Activated T-helper 17 cell treated with anti-CD3 and anti-CD28 coated beads, Interleukin-2, amount 50 U/mL, for 72 hours (primary cell): ENCODE measurements around the gene ANKRD23. TPM values are rescaled to one million over a fixed set of nuclear protein-coding genes. Genes with fewer than 3 reads are reported as not detected.

Experiments
- ATAC-seq: fragments of 150-1000 bp; cut with Tn5 transposase; replicated peaks from 2 replicates; pipeline ENCODE4 v1.10.0; 2021; ENCODE audit warnings: mild to moderate bottlenecking, moderate library complexity
- H3K27ac Mint-ChIP-seq: one replicate; pipeline ENCODE4 v1.8.0; 2022; ENCODE audit warnings: mixed read lengths
- H3K27me3 Mint-ChIP-seq: one replicate; pipeline ENCODE4 v1.8.0; 2022; ENCODE audit warnings: mixed read lengths
- H3K36me3 Mint-ChIP-seq: one replicate; pipeline ENCODE4 v1.8.0; 2022; ENCODE audit warnings: low read depth, mild to moderate bottlenecking, mixed read lengths
- H3K4me1 Mint-ChIP-seq: one replicate; pipeline ENCODE4 v1.8.0; 2022; ENCODE audit warnings: mixed read lengths
- H3K4me3 Mint-ChIP-seq: one replicate; pipeline ENCODE4 v1.8.0; 2022; ENCODE audit warnings: mild to moderate bottlenecking, mixed read lengths
- H3K9me3 Mint-ChIP-seq: one replicate; pipeline ENCODE4 v1.8.0; 2022; ENCODE audit warnings: mixed read lengths
- total RNA-seq, 2 donors: library from RNA; stranded (reverse); gene quantifications; one replicate each; pipeline ENCODE4 v1.2.3, GENCODE V29; 2022

The ANKRD23 gene
- total RNA-seq, 2 donors from 2014 or later: 6.8 to 11.7 TPM

DNA sequence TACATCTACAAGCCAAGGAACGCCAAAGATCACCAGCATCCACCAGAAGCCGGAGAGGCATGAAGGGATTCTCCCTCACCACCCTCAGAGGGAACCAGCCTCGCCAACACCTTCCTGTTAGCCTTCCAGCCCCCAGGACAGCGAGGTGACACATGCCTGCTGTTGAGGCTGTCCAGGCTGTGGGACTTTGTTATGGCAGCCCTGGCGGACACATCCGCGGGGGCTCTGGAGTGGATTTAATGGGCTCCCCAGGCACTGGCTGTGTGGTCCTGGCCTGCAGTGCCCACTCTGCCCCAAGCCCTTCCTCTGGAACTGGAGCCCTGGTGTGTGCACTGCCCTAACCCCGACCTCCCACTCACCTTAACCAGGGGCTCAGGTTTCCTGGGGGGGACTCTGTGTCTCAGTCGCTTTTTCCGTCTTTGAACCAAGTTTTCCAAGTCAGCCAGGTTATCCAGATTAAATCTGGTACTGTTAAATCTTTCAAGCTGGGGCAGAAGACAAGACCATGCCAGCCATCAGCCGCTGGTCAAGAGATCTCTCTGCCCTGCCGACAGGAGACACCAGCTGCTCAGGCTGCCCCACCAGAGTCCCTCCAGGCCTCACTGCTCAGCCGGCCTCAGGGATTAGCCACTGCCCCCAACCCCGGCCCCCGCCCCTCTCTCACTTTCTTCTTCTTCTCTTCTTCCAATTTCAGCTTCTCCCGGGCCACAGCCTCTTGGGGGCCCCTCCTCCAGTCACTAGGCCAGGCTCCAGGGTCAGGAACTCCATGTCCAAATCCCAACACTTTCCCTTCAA, 1.9 kb downstream of the ANKRD23 start:
- Mint-ChIP-seq H3K4me1 (no peaks in the 10 kb centered on the region), H3K27me3 (no peaks in the 10 kb centered on the region), H3K27ac (peak overlapping the region; percentile 61), H3K4me3 (no peak overlapping the region), H3K9me3 (no peaks in the 10 kb centered on the region), H3K36me3 (peaks cover 17% of the 10 kb centered on the region)
- no peak for ATAC-seq

DNA sequence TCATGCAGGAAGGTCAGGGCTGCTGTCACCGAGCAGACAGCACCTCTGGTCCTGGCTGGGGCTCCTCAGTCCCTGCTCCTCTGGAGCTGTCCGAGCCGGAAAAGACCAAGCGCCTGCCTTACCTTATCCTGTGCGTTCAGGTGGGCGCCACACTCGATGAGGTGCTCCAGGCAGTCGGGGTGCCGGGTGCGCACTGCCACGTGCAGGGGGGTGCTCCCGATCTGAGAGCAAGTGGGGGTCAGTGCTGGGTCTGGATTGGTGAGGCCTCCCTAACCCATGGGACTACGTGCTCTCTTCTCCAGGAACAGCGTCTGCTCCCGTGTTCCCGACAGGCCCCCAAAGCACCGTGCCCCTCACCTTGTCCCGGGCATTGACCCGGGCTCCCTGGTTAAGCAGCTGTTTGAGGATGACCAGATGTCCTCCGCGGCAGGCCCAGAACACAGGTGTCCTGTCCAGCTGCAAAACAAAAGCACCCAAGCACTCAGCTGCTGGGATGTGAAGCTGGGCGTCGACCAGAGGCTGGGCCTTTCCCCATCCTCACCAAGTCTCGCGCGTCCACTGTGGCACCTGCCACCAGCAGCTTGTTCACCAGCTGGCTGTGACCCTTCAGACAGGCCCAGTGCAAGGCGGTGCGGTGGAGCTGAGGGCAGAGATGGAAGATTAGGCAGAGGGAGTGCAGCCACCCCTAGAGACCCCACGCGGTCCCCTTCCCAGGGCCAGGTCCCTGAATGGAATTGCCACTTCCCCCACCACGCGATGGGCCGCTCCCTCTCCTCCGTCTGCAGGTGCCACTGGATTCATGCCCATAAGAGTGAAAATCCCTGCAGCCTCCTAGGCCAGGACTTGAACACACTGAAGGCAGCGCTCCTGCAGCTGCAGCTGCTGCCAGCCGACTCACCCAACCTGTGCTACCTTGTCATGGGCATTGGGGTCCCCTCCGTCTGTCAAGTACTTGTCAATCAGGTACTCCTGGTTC, 3.7 kb downstream of the ANKRD23 start:
- H3K9me3 Mint-ChIP-seq: no peaks in the 10 kb centered on the region
- ATAC-seq: no peak
- H3K4me3 Mint-ChIP-seq: peak overlapping the region; percentile 45
- H3K27ac Mint-ChIP-seq: no peak overlapping the region
- H3K36me3 Mint-ChIP-seq: peaks cover 20% of the 10 kb centered on the region
- H3K4me1 Mint-ChIP-seq: no peaks in the 10 kb centered on the region
- no peaks in the 10 kb centered on the region for H3K27me3 Mint-ChIP-seq

DNA sequence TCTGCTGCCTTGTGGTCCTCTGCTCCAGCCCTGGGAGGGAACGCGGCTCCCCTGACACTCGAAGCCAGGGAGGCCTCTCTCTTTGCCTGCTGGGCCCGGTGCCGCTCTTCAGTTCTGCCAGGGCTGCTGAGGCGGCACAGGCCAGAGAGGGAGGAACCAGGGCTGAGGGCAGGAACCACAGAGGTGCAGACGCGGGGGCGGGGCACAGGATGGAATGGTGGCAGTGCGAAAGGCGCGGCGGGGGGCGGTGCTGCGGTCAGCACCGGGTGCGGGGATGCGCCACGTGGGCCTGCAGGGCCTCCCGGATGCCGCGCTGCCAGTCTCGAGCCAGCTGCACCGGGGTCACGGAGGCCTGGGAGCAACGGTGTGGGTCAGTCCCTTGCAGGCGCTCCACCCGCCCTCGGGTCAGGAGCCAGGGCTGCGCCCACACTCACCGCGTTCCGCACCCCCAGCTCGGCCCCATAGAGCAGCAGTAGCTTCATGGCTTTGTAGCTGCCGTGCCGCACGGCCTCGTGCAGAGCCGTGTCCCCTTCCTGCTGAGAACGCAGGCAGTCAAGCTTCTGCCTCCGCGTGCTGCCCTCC, 4.4 kb downstream of the ANKRD23 start:
- H3K27me3 Mint-ChIP-seq: no peaks in the 10 kb centered on the region

DNA sequence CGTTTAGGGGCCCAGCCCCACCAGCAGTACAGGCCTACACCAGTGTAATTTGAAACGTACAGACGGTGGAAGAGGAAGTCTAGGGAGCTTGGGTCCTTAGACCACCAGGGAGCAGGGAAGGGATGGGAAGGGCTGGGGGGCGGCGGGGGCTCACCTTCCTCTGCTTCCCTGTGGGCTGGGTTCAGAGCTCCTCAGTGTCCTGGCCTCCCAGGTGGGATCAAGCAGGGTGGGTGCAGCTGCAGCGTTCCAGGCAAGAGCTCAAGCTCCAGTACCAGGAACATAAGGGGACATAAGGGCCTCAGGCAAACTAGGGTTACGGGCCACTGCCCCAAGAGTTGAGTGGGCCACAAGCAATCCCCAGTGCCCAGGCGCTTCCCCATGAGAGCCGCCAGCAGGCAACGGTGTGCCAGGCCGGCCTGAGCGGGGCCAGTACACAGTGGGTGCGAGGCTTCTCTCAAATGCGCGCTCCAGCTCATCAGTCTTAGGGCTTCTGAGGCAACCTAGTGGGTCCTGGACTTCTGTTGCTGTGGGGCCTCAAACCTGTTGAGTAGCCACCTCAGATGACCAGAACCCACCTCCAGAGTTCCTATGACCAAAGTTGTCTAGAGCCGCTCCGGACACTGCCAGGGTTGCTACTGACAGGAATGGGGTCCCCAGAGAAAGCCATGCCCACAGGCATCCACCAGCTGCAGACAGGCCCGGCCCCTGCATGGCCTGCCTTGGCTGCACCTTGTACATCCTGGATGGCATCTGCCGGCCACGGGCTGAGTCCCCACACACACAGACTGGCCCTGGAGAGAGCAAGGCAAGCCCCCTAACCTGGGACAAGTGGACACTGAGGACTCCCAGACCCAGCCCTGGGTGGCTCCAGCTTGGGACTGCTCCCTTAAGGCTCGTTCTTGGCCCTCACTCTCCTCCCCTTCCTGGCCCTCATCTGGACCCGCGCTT, 5.2 kb downstream of the ANKRD23 start:
- H3K36me3 Mint-ChIP-seq: peaks cover 36% of the 10 kb centered on the region
- peak overlapping the region; percentile 45 for H3K4me3 Mint-ChIP-seq
- H3K27ac Mint-ChIP-seq: no peak overlapping the region
- ATAC-seq: peak; percentile 7
- H3K9me3 Mint-ChIP-seq: no peaks in the 10 kb centered on the region
- no peaks in the 10 kb centered on the region for H3K4me1 Mint-ChIP-seq
- no peaks in the 10 kb centered on the region for H3K27me3 Mint-ChIP-seq

More for the DNA sequence above, 4.4 kb downstream of the ANKRD23 start:
- peak; percentile 93 for ATAC-seq
- no peaks in the 10 kb centered on the region for H3K4me1 Mint-ChIP-seq
- H3K4me3 Mint-ChIP-seq: peak overlapping the region; percentile 45
- H3K36me3 Mint-ChIP-seq: peaks cover 28% of the 10 kb centered on the region
- no peaks in the 10 kb centered on the region for H3K9me3 Mint-ChIP-seq
- no peak overlapping the region for H3K27ac Mint-ChIP-seq

DNA sequence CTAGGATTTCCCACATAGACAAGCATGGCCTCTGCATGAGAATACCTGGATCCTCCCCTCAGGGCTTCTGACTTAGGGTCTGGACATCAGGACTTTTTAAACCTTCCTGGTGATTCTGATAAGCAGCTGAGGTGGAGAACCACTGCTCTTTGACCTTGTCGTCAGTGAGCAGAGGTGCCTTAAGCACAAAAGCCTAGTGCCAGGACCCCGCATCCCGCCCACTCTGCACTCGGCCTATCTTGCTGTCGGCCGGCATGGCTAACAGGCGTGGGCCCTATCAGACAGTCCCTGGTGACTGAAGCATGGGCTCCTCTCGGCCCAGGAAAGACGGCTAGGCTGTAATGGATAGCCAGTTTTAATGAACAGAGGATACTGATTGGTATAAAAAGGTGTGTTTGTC, 6.2 kb downstream of the ANKRD23 start:
- no peaks in the 10 kb centered on the region for H3K9me3 Mint-ChIP-seq
- H3K27ac Mint-ChIP-seq: no peak overlapping the region
- H3K36me3 Mint-ChIP-seq: peaks cover 46% of the 10 kb centered on the region
- no peaks in the 10 kb centered on the region for H3K4me1 Mint-ChIP-seq
- H3K4me3 Mint-ChIP-seq: no peak overlapping the region
- no peak for ATAC-seq
- H3K27me3 Mint-ChIP-seq: no peaks in the 10 kb centered on the region

DNA sequence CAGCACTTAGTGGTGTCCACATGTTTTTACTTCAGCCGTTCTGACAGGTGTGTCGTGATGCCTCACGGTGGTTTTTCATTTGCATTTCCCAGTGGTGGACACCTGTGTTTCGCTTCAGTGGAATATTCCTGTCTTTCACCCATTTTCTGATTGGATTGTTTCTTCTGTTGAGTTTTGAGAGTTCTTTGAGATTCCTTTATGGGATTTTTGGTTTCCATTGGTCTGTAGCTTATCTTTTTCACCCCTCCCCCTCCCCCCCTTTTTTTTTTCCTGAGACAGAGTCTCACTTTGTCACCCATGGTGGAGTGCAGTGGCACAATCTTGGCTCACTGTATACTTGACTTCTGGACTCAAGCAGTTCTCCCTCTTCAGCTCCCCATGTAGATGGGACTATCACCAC, 8.0 kb downstream of the ANKRD23 start:
- Mint-ChIP-seq H3K4me3 (no peak overlapping the region), H3K27me3 (no peaks in the 10 kb centered on the region), H3K36me3 (peaks cover 57% of the 10 kb centered on the region), H3K9me3 (no peaks in the 10 kb centered on the region), H3K4me1 (no peaks in the 10 kb centered on the region), H3K27ac (no peak overlapping the region)
- no peak for ATAC-seq

DNA sequence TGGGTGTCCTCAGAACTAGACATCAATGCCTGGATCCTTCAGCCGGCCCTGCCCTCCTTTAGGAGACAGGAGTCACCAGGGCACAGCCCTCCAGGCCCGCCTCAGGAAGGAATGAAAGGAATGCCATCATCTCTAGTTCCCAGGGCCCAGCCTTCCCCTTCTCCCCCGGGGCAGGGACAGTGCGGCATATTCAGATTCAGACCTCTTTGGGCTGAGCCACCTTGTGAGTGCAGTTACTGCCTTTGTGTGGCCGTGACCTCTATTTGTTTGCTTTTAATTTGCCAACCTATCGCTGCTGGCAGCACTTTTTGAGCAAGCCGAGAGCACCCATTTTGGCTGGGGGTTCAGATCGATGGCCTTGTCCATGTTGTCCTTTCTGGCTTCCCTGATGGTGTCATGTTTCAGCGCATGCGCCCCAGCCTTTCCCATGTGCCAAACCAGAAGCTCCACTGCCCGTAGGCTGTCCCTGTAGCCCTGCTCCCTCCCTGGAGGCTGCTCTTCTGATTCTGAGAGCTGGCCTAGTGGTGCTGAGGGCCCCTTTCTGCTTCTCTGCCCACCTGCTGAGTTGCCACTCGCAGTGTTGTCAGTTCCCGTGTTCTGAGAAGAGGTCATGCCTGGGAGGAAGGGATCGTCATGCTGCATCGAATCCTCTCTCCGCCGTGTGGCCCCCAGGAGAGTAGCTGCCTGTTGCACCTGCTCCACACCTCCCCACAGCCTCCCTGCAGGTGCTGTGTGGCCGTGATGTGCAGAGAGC, 10.9 kb downstream of the ANKRD23 start:
- H3K27ac Mint-ChIP-seq: peak overlapping the region; percentile 37
- H3K4me3 Mint-ChIP-seq: no peak overlapping the region
- ATAC-seq: no peak
- no peaks in the 10 kb centered on the region for H3K4me1 Mint-ChIP-seq
- no peaks in the 10 kb centered on the region for H3K27me3 Mint-ChIP-seq
- H3K9me3 Mint-ChIP-seq: no peaks in the 10 kb centered on the region
- peaks cover 86% of the 10 kb centered on the region for H3K36me3 Mint-ChIP-seq

DNA sequence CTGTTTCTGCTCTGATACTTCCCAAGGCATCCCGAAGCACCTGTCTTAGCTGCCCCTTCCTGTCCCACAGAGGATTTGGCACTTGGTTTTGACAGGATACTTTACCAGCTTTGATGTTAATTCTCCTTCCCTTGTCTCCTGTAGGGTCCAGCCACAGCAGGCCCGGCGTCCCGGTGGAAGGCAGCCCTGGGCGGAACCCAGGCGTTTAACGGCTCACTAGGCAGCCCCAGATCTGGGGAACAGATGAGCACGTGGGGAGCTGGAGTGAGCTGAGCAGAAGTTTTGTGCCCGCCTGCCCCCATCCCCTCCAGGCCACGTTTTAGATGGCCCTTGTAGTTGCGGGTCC, 11.4 kb downstream of the ANKRD23 start:
- Mint-ChIP-seq H3K9me3 (no peaks in the 10 kb centered on the region), H3K36me3 (peaks cover 92% of the 10 kb centered on the region), H3K4me1 (no peaks in the 10 kb centered on the region), H3K27me3 (no peaks in the 10 kb centered on the region), H3K27ac (no peak overlapping the region), H3K4me3 (no peak overlapping the region)
- no peak for ATAC-seq

DNA sequence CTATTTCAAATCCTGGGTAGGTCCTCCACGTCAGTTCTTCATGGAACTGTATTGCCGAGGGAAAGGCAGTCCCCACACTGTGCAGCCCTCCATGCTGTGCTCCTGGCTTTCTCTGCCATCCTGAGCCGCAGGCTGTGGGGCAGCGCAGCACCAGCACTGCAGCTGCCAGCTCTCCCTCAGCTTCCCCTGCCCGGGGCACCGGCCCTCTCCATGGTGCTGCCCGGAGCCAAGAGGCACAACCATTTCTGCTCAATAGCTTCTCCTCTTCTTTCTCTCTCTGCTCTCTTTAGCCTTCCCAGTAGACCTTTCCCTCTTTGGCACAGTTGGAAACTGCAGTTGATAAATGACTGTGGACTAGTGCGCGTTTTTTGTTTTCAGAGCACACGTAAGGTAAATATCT, 12.1 kb downstream of the ANKRD23 start:
- Mint-ChIP-seq H3K4me3 (no peak overlapping the region), H3K4me1 (no peaks in the 10 kb centered on the region), H3K27ac (no peak overlapping the region), H3K9me3 (no peaks in the 10 kb centered on the region), H3K36me3 (peaks cover 96% of the 10 kb centered on the region), H3K27me3 (no peaks in the 10 kb centered on the region)
- no peak for ATAC-seq

DNA sequence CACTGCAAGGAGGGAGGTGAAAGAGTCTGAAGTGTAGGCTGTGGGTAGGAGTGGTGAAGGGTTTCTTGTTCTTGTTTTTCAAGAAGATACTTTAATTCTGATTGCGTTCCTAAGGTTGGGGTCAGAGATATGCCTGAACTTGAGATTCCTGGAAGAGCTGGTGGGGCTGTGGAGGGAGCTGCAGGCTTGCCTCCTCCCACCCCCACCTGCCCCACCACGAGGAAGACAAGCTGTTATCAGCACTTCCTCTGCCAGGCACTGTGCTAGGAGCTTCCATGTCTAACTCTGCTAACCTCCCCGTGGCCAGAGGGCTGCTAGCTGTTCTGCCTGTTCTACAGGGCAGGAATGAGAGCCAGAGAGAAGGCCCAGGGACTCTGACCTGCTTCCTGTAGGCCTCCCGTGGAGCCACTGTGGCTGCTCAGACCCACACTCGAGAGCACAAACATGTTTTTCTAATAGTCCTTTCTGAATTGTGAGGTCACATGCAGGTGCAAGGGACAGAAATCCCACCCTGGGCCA, 13.7 kb downstream of the ANKRD23 start:
- Mint-ChIP-seq H3K36me3 (peaks cover 94% of the 10 kb centered on the region), H3K4me3 (no peak overlapping the region), H3K27me3 (no peaks in the 10 kb centered on the region), H3K4me1 (no peaks in the 10 kb centered on the region), H3K9me3 (no peaks in the 10 kb centered on the region), H3K27ac (peak overlapping the region; percentile 7)
- ATAC-seq: no peak

DNA sequence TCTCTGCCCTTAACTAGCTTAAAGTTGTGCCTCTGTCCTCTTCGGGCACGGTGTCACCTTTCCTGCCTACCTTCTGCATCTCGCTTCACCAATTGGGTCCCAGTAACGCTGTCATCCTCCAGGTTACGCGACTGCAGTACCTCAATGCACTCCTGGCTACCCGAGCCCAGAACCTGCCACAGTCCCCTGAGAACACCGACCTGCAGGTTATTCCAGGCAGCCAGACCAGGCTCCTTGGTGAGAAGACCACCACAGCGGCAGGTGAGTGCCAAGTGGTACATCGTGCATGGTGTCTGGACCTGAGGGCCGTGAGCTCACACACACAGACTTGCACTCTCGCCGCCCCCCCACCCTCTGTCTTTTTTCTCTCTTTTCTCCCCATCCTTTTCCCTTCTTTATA, 14.9 kb downstream of the ANKRD23 start:
- H3K36me3 Mint-ChIP-seq: peaks cover 93% of the 10 kb centered on the region
- ATAC-seq: no peak

DNA sequence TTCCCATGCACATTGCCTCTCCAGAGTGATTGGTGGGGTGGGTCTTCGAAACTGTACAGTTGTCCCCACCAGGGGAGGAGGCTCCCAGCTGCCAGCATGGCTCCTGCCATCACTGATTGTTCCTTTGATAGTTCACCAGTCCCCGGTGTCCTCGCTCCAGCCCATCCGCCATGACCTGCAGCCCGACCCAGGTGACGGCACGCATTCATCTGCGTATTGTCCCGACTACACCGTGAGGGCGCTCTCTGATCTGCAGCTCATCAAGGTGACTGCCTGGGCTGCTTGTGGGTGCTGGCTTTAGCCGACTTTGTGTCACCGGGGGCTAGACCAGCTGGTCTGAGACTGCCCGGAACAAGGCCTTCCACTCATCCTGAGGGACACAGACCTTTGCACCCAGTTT, 15.4 kb downstream of the ANKRD23 start:
- H3K4me1 Mint-ChIP-seq: no peaks in the 10 kb centered on the region
- H3K36me3 Mint-ChIP-seq: peaks cover 89% of the 10 kb centered on the region
- no peak for ATAC-seq
- no peaks in the 10 kb centered on the region for H3K9me3 Mint-ChIP-seq
- H3K27me3 Mint-ChIP-seq: no peaks in the 10 kb centered on the region
- H3K4me3 Mint-ChIP-seq: no peak overlapping the region
- H3K27ac Mint-ChIP-seq: peak overlapping the region; percentile 13

More for the DNA sequence above, 14.9 kb downstream of the ANKRD23 start:
- Mint-ChIP-seq H3K9me3 (no peaks in the 10 kb centered on the region), H3K4me3 (no peak overlapping the region), H3K27ac (peak overlapping the region; percentile 13), H3K27me3 (no peaks in the 10 kb centered on the region), H3K4me1 (no peaks in the 10 kb centered on the region)
